CD4-positive, alpha-beta T cell treated with Interleukin-6 at 100 ng/mL for 8 hours (primary cell): ENCODE results near the gene MSI2.
"Not testable (repeated sequence)": the region's sequence is repeated elsewhere in the genome, so short reads cannot be mapped to it uniquely, and the experiment has no call there.

Experiments used
- DNase-seq: peaks from one replicate; pipeline ENCODE4 v3.0.0-alpha.2; 2020; ENCODE audit warnings: mixed read lengths, low spot score

MSI2 gene

DNA sequence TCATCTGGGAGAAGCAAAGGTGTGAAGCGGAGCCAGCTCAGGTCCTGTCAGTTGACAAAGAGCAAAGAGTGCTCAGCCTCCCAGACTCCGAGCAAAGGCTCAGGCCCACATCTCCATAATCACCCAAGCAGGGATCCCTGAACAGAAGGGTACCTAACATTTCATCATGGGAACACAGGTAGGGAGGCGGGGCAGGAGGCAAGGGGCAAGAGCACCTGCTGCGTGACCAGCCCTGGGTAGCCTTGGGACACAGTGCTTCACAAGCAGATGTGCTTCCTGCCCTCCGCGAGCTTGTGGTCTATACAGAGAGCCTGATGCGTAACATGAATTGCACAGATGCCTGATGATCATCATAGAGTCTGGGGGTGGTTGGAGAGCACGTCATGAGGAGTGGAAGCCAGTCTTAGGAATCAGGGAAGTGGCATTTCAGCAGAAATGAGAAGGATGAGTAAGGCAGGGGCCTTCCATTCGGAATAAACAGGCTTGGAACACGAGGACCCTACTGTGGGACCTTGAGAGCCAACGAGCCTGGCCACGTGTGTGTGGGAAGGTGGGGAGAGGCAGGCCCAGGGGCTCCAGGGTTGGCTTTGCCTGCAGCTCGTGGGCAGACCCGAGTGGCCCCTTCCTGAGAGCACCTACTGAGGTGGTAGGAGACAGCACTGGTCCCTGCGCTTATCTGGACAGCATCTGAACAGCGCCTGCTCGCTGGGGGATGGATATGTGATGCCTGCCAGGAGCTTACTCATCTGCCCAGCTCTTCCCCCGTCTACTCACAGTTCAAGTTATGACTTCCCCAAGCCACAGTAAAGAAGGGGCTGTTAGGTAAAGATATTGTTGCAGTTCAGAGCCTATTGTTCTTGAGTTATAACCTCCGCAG, 363.0 kb downstream of the MSI2 start:
- no peak for DNase-seq

DNA sequence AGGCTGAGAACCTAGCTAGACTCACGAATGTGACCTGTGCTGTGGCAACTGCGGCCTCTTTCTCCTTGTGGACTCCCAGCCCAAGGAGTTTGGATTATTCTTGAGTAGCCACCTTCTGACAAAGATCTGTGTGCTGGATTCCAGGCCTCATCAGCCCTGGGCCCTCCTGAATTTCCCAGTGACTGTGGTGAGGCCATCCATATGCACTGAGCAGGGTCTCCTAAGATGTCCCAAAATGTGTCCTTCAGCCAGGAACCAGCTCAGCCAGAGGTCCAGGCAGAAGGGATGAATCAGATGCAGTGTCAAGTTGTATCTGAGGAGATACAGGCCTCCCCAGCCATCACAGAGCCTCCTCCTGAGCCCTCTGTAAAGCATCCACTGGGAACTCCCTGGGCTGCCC, 364.3 kb downstream of the MSI2 start:
- no peak for DNase-seq

DNA sequence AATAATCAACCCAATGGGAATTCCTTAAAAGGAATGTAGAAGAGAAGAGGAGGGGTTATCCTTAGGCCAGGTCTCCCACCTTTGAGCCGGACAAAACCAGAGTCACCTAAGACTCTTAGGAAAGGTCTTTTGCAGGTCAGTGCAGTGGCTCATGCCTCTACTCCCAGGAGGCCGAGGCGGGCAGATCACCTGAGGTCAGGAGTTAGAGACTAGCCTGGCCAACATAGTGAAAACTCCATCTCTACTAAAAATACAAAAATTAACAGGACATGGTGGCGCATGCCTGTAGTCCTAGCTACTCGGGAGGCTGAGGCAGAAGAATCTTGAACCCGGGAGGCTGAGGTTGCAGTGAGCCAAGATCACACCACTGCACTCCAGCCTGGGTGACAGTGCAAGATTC, 365.5 kb downstream of the MSI2 start:
- not testable (repeated sequence) for DNase-seq

DNA sequence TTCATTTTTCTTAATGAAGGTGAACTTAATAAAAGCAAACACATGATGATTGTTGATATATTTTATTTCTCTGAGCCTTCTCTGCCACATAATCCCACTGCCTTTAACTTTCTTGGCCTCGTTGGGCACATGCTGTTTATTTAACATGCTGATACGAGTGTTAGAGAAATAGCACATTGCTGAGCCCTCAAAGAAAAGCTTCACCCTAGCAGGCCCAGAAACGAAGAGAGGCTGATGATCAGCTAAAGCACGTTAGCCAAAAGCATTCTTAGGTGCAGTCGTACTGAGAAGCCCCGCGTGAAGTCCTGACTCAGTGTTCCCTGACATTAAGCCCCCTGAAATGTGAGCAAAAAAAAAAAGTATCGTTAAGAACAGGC, 366.0 kb downstream of the MSI2 start:
- DNase-seq: no peak

DNA sequence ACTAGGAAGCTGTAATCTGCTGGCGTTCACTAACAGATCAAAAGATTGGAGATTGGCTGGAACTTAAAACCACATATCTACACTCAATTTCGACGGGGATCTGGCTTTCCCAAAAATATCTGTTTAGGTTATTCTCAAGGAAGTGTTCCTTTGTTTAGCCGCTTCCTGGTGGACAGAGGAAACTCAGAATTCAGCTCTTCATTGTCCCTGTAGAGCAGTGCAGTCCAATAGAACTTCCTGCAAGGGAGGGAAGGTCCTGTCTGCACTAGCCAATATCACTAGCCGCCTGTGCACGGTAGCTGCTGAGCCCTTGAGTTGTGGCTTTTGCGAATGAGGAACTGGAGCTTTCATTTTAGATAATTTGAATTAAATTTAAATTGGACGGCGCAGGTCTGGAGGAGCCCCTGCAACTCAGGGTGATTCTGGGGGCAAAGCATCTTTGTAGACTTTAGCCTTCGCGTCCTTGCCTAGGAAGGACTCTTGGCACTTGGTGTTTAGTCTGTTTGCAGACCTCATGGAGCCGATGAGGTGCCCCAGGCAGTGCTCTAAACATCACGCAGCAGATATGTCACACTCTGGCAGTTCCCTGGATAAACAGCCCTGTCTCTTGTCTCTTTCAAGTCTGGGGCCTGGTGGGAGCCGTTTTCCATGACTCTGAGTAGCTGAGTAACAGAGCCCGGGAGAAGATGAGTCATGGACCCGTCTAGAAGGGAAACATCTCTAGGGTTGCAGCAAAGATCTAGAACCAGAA, 366.5 kb downstream of the MSI2 start:
- no peak for DNase-seq

DNA sequence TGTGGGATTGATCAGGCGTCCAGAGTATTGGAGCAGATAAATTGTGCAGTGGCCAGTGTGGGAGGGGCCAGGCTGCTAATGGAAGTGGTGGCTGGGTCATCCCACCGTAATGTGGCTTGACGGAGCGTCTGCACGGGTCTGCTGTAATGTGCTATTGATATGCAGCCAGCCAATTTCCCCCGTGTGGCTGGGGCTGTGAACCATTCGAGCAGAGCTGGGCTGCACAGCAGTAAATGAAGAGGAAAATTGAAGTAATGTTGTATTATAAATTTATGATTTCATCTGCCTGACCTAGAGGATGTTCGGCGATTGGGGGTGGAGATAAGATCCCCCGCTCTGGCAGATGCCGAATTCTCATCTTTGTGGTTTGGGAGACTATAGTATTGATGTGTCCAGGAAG, 367.3 kb downstream of the MSI2 start:
- DNase-seq: no peak

DNA sequence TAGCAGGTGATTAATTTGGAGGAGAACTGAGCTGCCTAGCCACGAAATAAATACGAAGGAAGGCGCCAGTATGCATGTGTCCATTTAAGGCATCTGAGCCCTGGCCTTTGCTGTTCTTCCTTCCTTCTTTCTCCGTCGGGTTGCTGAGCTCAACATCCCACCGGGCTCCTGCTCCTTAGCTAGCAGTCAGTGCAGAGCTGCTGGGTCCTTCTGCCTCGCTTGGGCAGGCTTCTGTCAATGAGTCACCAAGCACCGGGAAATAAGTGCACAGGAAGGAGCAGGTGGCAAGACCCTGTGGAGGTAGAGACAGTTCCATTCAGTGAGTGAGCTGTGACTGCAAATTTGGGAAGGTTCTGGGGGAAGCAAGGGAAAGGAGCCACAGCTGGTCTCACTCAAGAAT, 368.1 kb downstream of the MSI2 start:
- DNase-seq: no peak

DNA sequence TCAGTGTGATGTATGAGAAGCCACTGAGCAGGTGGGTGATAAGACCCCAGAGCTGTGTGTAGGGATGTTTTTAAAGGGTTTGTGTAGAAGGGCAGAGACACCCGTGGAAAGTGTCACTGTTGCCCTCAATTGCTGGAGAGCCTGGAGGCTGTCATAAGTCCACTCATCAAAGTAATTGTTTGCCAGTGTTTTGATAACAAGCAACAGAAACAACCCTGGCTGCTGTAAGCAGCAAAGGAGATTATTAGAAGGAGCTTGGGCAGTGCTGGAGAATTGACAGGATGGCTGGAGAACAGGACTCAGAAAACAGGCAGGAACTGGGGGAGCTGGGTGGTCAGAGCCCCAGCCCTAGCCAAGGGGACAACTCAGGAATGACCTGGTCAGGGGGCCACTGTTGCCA, 369.2 kb downstream of the MSI2 start:
- DNase-seq: no peak

DNA sequence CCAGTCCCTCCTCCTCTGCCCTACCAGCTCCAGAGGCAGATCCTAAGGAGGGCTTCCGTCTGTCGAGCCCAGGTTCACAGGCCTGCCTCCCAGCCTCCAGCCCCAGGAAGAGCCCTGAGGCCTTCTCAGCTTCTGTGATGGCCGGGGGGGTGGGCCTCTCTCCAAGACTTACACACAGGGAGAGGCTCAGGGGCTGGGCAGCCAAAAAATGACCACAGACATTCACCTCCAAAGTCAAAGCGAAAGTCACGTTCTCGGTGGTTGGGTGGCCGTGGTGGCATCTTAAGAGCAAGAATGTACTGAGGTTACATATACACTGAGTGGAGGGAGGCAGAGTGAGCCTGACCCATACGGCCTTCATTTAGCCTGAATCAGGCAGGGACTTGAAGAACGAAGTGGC, 369.6 kb downstream of the MSI2 start:
- DNase-seq: no peak

DNA sequence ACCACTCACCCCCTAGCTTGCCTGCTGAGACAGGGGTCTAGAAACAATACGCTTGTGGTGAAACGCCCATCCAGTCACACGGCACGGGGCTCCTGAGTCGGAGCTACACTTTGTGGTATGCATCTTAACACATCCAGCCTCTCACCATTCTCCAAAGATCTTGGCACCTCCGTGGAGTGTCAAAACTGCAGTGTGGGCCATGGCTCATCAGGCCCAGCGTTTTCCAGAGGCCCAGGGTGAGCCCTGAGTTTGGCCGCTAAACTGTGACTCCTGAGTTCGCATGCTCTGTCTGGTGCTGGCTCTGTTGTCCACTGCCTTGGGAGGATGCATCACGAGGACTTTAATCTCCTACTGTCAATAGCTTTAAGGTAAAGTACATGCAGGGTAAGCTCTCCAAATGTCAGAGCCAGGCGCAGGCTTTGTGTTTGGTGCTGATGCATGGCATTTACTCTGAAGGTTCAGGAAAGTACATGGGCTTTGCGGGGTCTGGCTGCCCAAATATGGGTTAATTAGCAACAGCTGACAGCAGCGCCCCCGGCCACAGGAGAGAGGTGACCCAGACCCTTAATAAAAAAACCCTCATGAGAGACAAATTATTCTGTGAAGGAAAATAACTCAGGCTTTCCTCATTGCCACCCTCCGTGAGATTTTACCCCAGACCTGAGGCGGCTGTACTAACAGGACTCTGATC, 370.3 kb downstream of the MSI2 start:
- DNase-seq: no peak

DNA sequence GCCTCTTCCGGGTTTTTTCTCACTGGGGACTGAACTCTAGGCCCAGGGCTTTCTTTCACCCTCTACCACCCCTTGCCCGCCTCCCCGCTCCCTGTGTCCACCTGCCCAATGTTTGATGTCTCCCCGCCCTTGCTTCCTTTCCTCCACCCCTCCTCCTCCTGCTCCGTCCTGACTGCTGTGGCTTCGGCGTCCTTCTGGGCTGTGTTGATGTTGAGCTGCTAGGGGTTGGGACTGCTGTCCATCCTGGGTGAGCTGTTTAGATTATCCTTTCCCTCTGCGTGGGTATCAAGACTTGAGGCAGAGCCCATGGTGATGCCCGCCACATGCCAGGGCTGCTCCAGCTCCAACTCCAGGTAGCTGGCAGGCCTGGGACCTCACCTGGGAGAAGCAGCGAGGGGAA, 371.3 kb downstream of the MSI2 start:
- no peak for DNase-seq

DNA sequence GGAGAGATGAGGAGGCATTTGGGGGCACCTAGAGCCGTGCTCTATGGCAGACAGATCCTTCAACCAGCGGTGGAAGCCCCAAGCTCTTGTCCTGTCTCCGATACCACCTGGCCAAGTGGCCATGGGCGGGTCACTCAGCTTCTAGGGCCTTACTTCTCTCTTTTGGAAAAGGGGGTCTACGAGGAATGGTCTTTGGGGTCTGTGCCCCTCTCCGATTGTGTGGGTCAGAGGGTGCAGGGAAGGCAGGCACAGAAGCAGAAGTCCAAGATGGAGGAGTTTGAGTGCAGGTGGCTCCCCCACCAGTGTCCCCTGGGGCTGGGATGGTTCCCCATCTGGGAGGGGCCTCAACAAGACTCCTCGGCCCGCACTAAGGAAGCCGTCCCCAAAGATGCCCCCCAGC, 372.1 kb downstream of the MSI2 start:
- no peak for DNase-seq

DNA sequence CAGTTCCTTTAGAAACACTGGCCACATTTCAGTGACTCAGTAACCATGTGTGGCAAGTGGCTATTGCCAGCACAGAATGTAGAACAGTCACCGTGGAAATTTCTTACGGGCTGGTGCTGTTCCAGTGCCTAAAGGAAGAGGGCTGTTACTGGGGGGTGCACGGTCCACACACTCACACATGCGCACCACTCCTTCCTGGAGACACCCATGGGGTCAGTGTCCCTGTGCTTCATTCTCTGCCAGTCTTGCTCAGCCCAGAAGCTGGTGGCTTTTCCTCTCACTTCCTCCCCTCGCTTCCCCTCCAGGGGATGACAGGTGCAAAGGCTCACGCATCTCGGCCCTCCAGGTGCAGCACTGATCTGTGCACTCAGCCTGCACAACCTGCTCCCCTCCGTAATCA, 373.1 kb downstream of the MSI2 start:
- DNase-seq: no peak

DNA sequence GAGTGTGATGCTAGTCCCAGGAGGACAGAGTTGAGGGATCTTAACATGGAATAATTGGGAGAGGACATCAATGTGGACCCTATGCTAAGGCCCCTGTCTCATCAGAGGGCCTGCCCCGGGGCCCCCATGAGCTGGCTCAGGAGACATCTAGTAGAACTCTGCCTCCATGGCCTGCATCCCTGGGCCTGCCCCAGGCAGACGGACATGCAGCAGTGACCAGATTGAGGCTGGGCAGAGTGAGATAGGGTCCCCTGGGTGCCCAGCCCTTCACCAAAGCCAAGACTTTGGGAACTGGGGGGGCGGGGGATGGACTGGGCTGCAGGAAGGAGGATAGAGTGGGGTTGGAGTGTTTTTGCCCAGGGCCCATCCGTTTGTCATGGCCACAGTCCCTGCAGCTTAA, 373.6 kb downstream of the MSI2 start:
- DNase-seq: no peak

DNA sequence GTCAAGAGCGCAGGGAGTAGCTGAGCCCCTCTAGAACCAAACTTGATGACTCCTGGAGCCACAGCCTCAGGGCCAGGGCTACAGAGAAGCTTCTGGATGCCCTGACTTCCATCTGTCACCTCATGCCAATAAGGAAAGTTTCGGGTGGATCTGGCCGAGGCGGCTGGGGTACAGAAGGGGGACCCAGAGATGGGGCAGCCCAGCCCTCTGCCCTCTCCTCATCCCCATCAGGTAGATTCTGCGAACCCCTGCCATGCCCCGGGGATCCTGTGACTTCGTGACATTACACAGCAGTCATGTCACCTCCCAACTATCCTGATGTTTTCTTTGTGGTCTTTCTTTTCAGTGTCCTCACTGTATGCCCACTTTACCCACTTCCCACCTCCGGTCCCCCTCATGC, 374.4 kb downstream of the MSI2 start:
- DNase-seq: no peak

DNA sequence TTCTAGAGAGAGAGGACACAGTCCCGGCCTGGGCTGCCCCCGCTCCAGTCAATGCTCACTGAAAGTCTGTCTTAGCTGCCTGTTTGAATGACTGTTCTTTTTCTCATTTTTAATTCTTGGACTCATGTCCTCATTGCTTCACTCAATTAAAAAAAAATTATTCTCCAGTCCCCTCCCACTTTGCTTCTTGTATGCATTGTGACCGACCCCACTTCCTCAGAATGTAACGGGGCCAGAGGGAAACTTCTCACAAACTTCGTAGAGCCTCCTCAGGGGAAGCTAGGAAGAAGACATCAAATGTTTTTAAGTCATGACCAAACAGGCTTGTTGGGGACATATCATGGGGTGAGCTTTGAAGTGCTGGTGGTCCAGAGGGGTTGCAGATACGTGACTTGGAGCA, 375.5 kb downstream of the MSI2 start:
- no peak for DNase-seq

DNA sequence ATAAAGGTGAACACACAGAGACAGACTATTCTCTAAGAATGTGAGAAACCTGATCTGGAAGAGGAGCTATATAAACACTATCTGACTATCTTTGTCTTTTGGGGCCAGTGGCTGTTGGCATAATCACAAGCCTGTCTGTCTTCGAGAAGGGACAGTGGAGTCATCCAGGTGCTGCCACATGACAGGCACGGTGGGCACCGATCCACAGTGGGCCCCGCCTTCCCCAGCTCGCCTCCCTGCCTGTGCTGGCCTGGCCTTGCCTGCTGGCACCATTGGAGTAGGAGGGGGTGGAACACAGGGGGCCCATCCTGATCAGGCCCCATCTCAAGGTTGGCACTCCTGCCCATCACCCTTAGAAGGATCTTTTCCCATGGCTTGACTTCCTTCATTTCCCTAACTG, 376.0 kb downstream of the MSI2 start:
- DNase-seq: no peak

DNA sequence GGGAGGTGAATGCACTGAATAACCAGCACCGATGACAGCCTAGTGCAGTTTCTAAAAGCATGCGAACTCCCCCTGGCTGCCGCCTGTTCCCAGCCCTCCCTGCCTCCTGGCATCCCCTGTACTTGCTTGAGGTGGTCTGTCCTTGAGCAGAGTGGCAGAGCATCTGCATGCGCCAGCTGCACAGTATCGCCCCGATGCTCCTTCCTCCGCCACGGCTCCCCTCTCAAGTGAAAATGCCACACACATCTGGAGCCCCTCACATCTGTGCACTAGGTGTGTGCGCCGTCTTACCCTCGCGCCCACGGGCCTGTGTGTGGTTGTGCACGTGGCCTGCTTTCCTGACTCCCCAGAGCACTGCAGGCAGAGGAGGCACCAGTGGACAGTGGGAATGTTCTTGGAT, 376.9 kb downstream of the MSI2 start:
- DNase-seq: no peak

DNA sequence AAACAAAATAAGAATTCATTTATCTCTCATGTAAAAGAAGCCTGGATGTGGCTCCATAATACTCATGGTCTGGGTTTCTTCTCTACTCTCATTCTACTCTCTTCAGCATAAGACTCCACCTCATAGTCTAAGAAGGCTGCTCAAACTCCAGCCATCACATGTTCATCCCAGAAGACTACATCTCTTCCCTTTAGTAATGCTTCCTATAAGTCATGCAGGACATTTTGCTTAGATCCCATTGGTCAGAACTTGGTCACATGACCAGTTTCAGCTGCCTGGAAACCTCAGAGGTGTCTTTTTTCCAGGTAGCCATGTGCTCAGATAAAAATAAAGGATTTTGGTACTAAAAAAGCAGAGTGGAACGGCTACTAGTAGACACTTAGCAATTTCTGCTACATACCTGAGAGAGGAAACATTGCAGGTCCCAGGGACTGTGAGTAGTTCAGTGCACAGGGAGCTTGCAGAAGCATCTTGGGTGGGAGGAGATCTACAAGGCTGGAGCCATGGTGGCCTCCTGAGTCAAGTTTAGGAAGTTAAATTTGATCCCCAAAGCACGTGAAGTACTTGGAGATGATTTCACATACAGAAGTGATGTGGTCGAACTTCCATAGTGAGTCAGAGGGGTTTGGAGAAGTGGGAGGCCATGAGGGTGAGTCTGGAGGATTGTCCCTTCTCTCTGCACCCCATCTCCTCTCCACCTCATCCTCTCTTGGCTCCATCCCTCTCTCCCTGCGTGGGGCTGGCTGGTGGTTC, 378.6 kb downstream of the MSI2 start:
- DNase-seq: no peak

DNA sequence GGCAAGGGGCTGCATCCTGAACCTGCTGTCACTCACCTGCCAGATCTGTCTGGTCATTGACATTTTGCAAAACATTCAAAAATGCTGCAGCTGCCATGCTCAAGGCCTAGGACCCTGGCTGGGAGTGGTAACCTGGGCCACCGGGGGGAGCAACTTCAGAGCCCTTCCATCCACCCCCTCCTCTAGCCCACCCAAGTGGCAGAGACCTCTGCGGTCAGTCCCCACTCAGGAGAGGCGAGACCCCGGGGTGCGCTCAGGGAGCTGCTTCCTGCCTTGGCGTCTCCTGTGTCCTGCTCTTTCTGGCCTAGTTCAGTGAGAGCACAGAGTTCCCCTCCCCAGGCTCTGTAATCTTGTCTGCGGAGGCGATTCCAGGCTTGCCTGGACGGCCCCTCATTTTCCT, 380.0 kb downstream of the MSI2 start:
- no peak for DNase-seq

DNA sequence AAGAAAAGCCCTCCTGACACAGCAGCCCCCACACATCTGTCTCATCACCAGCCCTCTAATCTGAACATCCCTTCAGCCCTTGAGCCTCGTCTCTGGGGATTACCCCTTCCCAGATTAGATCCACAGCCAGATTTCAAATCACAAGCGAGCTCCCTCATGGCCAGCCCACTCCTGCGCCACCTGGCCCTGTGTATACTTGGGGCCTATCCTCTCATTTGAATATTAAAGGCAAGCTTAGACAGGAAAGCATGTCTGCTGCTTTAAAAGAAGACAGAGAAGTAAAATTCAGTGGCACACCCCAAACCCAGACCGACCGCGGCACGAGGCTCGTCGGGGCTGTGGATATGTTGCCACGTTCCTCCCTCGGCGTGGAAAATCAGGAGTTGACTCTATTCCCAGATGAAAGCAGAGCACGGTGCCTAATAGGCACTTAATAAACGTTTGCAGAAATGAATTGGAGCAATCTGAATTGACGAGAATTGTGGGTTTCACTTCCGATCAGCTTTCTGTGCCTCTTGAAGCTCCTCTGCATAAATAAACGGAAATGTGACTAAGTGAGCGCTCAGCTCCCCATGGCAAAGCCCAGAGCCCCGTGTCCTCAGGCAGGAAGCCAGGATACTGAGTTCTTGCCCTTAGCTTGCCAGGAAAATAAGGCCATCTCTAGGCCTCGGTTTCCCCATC, 380.8 kb downstream of the MSI2 start:
- DNase-seq: no peak

DNA sequence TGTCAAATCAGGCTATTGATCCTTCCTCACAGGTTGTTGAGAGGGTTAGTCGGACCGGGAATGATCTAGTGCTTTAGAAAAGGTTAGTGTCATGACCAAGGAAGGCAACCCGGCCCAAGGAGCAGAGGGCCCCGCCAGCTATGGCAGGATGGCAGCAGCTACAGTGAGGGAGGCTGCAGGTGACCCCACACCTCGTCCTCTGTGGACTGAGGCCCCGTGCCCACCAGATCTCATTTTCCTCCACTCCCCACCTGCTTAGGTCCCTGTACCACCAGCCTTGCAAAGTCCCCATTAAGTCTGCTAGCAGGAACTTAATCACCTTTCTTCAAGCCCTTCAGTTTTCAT, 381.3 kb downstream of the MSI2 start:
- no peak for DNase-seq
